GM10266 (cell line): ENCODE measurements around the gene RFPL1.

ENCODE experiments used
- DNase-seq: peaks from one replicate; pipeline ENCODE4 v3.0.0; 2012; ENCODE audit errors: extremely low spot score
- TF ChIP-seq, protein P1 (sequence below): IDR thresholded peaks from 2 replicates; pipeline ENCODE4 v1.5.1; 2012; ENCODE audit warnings: mild to moderate bottlenecking, low read depth; ENCODE audit not compliant: control insufficient read depth, insufficient read depth; ENCODE audit errors: missing control alignments

The RFPL1 gene

DNA sequence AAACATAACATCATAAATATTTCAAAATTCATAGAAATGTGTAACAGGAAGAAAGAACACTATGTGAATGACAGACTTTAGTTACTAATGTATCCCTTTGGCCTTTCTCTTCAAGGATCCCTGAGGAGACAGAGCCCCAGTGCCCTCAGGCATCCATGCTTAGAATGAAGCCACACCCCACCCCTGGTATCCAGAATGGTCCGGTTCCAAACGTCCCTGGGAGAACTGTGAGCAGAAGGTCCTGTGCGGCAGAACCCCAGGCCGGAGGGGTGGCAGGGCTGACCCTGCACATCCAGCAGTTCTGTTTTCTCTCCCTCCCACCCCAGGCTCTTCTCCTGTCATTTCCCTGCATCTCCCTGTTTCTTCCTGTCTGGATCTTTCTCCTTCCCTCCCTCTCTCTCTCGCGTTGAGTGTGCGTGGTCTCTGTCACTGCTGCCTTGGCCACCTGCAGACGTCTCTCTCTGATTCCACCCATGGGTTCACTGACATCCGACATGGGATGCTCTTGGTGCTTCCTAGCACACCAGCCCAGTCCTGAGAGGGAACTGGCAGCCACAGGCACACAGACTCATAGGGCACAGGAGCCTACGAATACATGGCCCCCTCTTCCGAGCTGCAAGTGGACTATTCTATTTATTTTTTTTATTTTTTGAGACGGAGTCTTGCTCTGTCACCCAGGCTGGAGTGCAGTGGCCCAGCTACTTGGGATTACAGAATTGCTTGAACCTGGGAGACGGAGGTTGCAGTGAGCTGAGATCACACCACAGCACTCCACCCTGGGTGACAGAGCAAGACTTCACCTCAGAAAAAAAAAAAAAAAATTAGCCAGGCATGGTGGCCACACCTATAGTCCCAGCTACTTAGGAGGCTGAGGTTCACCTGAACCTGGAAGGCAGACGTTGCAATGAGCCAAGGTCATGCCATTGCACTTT, 5.7 kb downstream of the RFPL1 start:
- DNase-seq = no peak
- TF ChIP-seq, protein P1, sequence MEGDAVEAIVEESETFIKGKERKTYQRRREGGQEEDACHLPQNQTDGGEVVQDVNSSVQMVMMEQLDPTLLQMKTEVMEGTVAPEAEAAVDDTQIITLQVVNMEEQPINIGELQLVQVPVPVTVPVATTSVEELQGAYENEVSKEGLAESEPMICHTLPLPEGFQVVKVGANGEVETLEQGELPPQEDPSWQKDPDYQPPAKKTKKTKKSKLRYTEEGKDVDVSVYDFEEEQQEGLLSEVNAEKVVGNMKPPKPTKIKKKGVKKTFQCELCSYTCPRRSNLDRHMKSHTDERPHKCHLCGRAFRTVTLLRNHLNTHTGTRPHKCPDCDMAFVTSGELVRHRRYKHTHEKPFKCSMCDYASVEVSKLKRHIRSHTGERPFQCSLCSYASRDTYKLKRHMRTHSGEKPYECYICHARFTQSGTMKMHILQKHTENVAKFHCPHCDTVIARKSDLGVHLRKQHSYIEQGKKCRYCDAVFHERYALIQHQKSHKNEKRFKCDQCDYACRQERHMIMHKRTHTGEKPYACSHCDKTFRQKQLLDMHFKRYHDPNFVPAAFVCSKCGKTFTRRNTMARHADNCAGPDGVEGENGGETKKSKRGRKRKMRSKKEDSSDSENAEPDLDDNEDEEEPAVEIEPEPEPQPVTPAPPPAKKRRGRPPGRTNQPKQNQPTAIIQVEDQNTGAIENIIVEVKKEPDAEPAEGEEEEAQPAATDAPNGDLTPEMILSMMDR = no peak

DNA sequence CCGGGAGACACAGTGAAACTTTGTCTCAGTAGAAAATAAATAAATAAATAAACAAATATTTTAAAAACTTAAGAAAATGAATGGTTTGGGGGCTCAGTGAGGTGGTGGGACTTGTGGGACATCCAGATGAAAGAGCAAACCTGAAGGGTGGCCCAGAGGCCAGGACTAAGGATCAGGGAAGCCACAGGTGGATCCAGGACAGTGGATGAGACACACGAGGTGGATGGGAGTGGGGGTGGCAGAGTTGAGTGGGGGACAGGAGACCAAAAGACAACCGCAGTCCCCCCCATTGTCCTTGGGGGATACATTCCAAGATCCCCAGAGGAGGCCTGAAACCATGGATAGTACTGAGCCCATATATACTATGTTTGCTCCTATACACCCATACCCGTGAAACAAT, 7.1 kb downstream of the RFPL1 start:
- TF ChIP-seq, protein P1 = no peak
- no peak for DNase-seq

DNA sequence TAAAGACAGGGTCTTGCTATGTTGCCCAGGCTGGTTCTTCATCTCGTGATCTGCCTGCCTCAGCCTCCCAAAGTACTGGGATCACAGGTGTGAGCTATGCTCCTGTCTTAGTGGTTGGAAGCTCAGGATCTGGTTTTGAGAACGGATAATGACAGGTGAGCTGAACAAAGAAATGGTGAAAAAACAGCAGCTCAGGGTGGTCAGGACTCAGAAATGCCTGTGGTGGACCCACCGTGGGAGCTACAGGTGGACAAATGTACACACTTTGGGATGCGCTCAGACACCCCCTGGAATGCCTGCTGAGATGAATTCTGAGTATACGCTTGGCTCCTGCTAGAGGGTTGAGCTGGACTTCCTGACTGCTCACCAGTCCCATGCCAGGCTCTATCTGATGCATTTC, 9.5 kb downstream of the RFPL1 start:
- DNase-seq = no peak
- TF ChIP-seq, protein P1 = no peak

DNA sequence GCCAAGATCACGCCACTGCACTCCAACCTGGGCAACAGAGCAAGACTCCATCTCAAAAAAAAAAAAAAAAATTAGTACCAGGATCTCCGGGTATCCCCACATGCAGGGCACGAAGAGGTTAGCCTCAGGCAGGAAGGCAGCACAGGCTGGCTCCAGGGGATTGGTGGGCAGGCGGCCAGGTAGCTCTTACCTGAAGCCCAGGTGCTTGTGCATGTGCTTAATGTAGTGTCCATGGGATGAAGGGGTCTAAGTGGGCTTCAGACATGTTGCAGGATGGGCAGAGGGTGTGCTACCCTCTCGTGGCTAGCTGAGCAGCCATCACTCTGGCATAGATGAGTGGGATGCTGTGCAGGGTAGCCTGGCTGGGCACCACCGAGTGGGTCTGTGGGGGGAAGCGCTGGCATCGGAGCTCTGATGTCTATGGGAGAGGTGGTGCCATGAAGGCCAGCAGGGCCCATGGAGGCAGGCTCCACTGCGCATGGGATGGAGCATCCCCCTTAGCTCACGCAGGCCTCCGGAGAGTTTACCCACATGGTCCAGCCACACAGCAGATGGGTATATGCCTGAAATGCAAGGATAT, 11.0 kb downstream of the RFPL1 start:
- TF ChIP-seq, protein P1 = no peak
- no peak for DNase-seq

DNA sequence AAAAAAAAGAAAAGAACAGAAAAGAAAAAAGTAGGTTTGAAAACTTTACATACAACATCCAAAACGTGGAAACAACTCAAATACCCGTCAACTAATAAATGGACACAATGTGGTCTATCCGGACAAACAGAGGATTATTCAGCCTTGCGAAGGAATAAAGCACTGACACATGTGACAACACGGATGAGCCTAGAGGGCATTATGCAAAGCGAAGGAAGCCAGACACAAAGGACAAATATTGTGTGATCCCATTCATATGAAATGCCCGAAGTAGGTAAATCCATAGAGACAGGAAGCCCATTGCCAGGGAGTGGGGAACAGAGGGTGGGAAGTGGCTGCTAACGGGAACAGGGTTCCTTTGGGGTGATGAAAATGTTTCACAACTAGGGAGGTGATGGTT, 11.8 kb downstream of the RFPL1 start:
- DNase-seq = no peak
- TF ChIP-seq, protein P1 = no peak

DNA sequence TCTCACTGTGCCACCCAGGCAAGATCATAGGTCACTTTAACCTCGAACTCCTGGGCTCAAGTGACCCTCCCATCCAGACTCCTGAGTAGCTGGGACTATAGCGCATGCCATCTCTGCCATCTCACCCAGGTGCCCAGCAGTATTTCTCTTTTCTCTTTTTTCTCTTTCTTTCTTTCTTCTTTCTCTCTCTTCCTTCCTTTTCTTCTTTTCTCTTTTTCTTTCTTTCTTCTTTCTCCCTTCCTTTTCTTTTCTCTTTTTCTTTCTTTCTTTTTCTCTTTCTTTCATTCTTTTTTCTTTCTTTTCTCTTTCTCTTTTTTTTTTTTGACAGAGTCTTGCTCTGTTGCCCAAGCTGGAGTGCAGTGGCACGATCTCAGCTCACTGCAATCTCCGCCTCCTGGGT, 13.5 kb downstream of the RFPL1 start:
- TF ChIP-seq, protein P1 = no peak

DNA sequence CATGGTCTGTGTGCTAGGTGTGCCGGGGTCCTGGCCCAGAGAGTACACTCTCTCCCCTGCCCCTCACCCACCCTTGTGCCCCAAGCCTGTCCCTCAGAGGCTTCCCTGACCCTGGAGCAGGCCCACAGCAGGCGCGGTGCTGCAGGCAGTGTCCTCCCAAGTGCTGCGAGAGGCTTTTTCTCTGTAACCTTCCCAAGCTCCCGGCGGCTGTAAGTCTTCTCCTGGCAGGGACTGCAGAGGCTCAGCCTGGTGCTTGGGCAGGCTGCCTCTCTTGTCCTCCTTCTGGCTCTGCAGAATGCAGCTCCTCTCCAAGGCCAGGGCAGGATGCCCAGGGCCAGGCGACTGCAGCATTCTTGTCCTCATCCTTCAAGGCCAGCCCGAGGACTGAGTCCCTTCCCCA, 15.9 kb downstream of the RFPL1 start:
- TF ChIP-seq, protein P1 = no peak
- DNase-seq = no peak

More for the DNA sequence above, 13.5 kb downstream of the RFPL1 start:
- DNase-seq = no peak
